ENCODE results near the gene HM13. TPM values are rescaled to one million over a fixed set of nuclear protein-coding genes. Genes with fewer than 3 reads are reported as not detected.

The HM13 gene
- total and polyA plus RNA-seq, 9 donors, result 30.2 to 158 (median 97.3) TPM

DNA sequence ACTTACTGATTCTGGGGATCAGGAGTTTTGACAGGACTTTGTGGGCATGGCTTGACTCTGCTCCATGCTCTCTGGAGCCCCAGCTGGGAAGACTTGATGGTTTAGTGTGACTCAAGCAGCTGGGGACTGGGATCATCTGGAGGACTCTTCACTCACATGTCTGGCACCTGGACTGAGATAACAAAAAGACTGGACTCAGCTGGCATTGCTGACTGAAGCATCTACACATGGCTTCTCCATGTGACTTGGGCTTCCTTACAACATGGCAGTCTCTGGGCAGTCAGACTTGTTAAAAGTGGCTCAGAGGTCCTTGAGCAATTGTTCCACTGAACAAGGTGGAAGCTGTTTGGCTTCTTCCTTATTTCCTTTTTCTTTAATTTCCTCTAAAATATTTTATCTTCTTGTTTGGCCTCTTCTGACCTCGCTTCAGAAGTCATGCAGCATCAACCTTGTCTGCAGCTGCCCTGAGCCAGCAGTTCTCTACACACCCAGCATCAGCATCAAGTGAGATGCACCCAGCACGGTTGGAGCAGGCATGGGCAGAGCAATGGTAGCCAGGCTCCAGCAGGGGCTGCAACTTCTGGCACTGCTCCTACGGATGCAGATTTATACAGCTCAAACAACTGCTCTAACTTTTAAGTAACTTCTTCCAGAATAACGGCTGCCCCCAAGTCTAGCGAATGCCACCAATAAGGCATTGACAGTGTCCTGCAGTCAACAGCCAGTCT, 5.6 kb upstream of the HM13 start:
- 74 to 77% (median 77%) methylated on average over 5 of the region's 5 CpGs for WGBS, 3 donors
- Histone ChIP-seq H3K27ac (no peak overlapping the region), H3K9me3 (no peaks in the 10 kb centered on the region), H3K4me1 (ENCODE audit: insufficient read depth) (no peaks in the 10 kb centered on the region), H3K4me3 (no peak overlapping the region), H3K27me3 (no peaks in the 10 kb centered on the region), H3K36me3 (no peaks in the 10 kb centered on the region)
- intact Hi-C loops (cut with DNase I), result no loop called here
- TF ChIP-seq EP300 (IDR thresholded peaks at IDR 0.05), result no peak
- no peak for TF ChIP-seq POLR2A (IDR thresholded peaks at IDR 0.05)
- TF ChIP-seq, protein P1, sequence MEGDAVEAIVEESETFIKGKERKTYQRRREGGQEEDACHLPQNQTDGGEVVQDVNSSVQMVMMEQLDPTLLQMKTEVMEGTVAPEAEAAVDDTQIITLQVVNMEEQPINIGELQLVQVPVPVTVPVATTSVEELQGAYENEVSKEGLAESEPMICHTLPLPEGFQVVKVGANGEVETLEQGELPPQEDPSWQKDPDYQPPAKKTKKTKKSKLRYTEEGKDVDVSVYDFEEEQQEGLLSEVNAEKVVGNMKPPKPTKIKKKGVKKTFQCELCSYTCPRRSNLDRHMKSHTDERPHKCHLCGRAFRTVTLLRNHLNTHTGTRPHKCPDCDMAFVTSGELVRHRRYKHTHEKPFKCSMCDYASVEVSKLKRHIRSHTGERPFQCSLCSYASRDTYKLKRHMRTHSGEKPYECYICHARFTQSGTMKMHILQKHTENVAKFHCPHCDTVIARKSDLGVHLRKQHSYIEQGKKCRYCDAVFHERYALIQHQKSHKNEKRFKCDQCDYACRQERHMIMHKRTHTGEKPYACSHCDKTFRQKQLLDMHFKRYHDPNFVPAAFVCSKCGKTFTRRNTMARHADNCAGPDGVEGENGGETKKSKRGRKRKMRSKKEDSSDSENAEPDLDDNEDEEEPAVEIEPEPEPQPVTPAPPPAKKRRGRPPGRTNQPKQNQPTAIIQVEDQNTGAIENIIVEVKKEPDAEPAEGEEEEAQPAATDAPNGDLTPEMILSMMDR (IDR thresholded peaks at IDR 0.05), result no peak
- no peak for DNase-seq

DNA sequence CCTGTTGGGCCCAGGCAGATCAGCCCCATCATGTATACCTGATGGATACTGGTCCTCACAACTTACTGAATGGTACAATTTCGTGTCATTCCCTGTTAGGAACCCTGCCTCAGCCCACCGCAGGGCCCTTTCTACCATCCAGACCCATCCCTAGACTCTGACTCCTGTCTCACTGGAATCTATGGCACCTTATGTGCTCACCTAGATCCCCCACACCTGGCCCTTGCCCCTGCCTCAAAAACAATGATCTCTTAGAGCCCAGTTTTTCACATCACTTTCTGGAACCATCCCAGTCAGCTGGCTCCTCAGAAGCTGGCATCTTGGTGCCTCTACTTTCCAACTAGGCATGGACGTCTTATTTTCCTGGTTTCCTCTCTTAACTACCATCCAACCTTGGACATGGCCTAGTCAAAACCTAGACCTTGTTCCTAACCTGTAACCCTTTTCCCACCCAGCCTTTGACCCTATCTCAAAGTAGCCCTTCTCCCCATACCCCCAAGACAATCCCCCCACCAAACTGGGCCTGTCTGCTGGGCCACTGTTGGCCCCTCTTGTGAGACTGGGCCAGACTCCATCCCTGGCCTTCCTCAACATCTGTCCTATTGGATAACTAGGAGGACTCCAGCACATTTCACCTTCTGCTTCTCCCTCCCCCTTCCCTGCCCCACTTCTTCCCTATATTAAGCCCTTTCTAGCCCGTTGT, 981 bp downstream of the HM13 start:
- 6 to 14% (median 7%) methylated on average over 4 of the region's 4 CpGs for WGBS, 3 donors
- Histone ChIP-seq H3K36me3 (no peaks in the 10 kb centered on the region), H3K27ac (peak overlapping the region; percentile 47 to 50), H3K4me1 (ENCODE audit: insufficient read depth) (peaks cover 10% of the 10 kb centered on the region), H3K4me3 (peak overlapping the region; percentile 91), H3K9me3 (no peaks in the 10 kb centered on the region), H3K27me3 (no peaks in the 10 kb centered on the region)
- TF ChIP-seq POLR2A (IDR thresholded peaks at IDR 0.05), result no peak
- TF ChIP-seq EP300 (IDR thresholded peaks at IDR 0.05), result no peak
- TF ChIP-seq, protein P1 (IDR thresholded peaks at IDR 0.05), result no peak
- intact Hi-C loops (cut with DNase I), result no loop called here
- DNase-seq, result no peak

- DNase-seq, result no peak
- H3K27ac ChIP-seq, result no peak overlapping the region
- H3K4me1 ChIP-seq (ENCODE audit: insufficient read depth), result peaks cover 10% of the 10 kb centered on the region
- H3K9me3 ChIP-seq, result no peaks in the 10 kb centered on the region
- no peaks in the 10 kb centered on the region for H3K36me3 ChIP-seq
- WGBS, 3 donors, result 71 to 83% (median 80%) methylated on average over 3 of the region's 3 CpGs
- no peak for TF ChIP-seq EP300 (IDR thresholded peaks at IDR 0.05)
- TF ChIP-seq POLR2A (IDR thresholded peaks at IDR 0.05), result no peak
- TF ChIP-seq, protein P1 (IDR thresholded peaks at IDR 0.05), result no peak
- peak overlapping the region; percentile 91 for H3K4me3 ChIP-seq
- H3K27me3 ChIP-seq, result no peaks in the 10 kb centered on the region
- intact Hi-C loops (cut with DNase I), result no loop called here
Observed at GRCh38 chr20:31515775-31516107, 1.5 kb downstream of the HM13 start.

DNA sequence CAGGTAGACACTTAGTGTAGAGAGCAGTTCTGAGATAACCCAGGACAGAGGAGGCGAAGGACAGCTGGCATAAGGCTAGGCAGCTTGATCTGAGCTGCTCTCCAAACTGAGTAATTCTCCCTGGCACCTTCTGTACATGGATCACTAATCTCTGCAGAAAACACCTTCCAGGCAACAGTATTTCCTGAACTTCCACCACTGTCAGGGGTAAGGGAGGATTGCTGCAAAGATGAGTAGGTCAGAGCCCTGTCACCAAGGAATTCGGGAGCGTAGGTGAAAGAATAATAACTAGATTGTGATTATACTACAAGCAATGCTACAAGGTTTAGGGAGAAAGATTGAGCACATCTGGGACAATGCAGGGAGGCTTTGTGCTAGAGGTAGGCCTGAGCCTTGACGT, 1.9 kb downstream of the HM13 start:
- Histone ChIP-seq H3K27me3 (no peaks in the 10 kb centered on the region), H3K4me3 (peak overlapping the region; percentile 91), H3K36me3 (no peaks in the 10 kb centered on the region), H3K27ac (no peak overlapping the region), H3K4me1 (ENCODE audit: insufficient read depth) (peaks cover 10% of the 10 kb centered on the region), H3K9me3 (no peaks in the 10 kb centered on the region)
- intact Hi-C loops (cut with DNase I), result no loop called here
- no peak for DNase-seq
- 82 to 86% (median 83%) methylated on average over 4 of the region's 4 CpGs for WGBS, 3 donors
- TF ChIP-seq POLR2A (IDR thresholded peaks at IDR 0.05), result no peak

DNA sequence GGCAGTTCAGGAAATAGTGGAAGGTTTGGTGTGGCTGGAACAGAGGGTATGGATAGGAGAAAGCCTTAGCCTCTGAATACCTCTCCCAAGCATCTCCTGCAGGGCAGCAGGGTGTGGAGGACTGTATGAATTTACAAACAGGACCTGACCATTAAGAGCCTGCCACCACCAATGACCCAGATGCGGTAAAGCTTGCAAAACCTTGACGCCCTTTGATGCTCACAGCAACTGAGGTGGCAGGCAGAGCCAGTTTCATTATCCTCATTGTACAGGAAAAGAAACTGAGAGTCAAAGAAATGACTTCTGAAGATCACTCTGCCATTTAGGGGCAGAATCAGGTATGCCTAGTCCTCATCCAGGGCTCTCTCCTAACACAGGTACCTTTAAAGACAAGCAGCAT, 2.4 kb downstream of the HM13 start:
- Histone ChIP-seq H3K4me1 (ENCODE audit: insufficient read depth) (peaks cover 10% of the 10 kb centered on the region), H3K4me3 (no peak overlapping the region), H3K27me3 (no peaks in the 10 kb centered on the region), H3K36me3 (no peaks in the 10 kb centered on the region), H3K27ac (no peak overlapping the region), H3K9me3 (no peaks in the 10 kb centered on the region)
- no peak for TF ChIP-seq POLR2A (IDR thresholded peaks at IDR 0.05)
- no peak for TF ChIP-seq EP300 (IDR thresholded peaks at IDR 0.05)
- TF ChIP-seq, protein P1 (IDR thresholded peaks at IDR 0.05), result no peak
- 86 to 95% (median 92%) methylated on average over 2 of the region's 2 CpGs for WGBS, 3 donors
- no peak for DNase-seq
- intact Hi-C loops (cut with DNase I), result no loop called here

Measured in ovary (tissue), 9 donors.